ENCODE data around the gene EGR2.

Gene EGR2

GRCh38 chr10:62769574-62770242 is 46.5 kb downstream of the EGR2 start:
- H3K4me3 ChIP-seq (ENCODE audit: low read depth, low read length), result no peak overlapping the region
- TF ChIP-seq, protein P1, sequence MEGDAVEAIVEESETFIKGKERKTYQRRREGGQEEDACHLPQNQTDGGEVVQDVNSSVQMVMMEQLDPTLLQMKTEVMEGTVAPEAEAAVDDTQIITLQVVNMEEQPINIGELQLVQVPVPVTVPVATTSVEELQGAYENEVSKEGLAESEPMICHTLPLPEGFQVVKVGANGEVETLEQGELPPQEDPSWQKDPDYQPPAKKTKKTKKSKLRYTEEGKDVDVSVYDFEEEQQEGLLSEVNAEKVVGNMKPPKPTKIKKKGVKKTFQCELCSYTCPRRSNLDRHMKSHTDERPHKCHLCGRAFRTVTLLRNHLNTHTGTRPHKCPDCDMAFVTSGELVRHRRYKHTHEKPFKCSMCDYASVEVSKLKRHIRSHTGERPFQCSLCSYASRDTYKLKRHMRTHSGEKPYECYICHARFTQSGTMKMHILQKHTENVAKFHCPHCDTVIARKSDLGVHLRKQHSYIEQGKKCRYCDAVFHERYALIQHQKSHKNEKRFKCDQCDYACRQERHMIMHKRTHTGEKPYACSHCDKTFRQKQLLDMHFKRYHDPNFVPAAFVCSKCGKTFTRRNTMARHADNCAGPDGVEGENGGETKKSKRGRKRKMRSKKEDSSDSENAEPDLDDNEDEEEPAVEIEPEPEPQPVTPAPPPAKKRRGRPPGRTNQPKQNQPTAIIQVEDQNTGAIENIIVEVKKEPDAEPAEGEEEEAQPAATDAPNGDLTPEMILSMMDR (IDR thresholded peaks at IDR 0.05; ENCODE audit: low read depth, low read length), result no peak
- no peak for DNase-seq (ENCODE audit: low read depth, low spot score)
- in situ Hi-C loops (cut with HindIII; ENCODE audit: low sequenced_read_pairs), result no loop called here

GRCh38 chr10:62766386-62766785 is 49.8 kb downstream of the EGR2 start:
- no peak for DNase-seq (ENCODE audit: low read depth, low spot score)
- in situ Hi-C loops (cut with HindIII; ENCODE audit: low sequenced_read_pairs), result no loop called here
- H3K4me3 ChIP-seq (ENCODE audit: low read depth, low read length), result no peak overlapping the region
- TF ChIP-seq, protein P1 (IDR thresholded peaks at IDR 0.05; ENCODE audit: low read depth, low read length), result no peak

DNA sequence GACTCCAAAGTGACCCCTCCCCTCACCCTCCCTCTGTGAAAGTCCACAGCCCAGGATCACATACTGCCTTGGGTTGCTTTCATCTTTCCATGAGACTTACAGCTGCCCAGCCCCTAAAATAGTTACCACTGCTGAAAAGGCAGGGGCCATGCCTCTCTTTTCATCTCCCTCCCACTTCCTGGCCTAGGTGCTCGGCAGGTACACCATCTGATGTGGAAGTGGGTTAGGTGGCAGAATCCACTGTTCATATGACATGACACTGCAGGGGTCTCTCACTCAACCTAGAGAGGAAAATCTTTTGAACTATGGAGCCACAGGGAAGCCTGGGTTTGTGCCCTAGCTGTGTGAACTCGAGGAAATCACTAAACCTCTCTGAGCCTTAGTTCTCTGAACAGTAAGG is 50.4 kb downstream of the EGR2 start:
- in situ Hi-C loops (cut with HindIII; ENCODE audit: low sequenced_read_pairs), result no loop called here

GRCh38 chr10:62764011-62764410 is 52.2 kb downstream of the EGR2 start:
- H3K4me3 ChIP-seq (ENCODE audit: low read depth, low read length), result no peak overlapping the region
- no peak for DNase-seq (ENCODE audit: low read depth, low spot score)
- in situ Hi-C loops (cut with HindIII; ENCODE audit: low sequenced_read_pairs), result no loop called here
- TF ChIP-seq, protein P1 (IDR thresholded peaks at IDR 0.05; ENCODE audit: low read depth, low read length), result no peak

More for the DNA sequence above, 50.4 kb downstream of the EGR2 start:
- TF ChIP-seq, protein P1 (IDR thresholded peaks at IDR 0.05; ENCODE audit: low read depth, low read length), result no peak
- no peak overlapping the region for H3K4me3 ChIP-seq (ENCODE audit: low read depth, low read length)
- no peak for DNase-seq (ENCODE audit: low read depth, low spot score)

DNA sequence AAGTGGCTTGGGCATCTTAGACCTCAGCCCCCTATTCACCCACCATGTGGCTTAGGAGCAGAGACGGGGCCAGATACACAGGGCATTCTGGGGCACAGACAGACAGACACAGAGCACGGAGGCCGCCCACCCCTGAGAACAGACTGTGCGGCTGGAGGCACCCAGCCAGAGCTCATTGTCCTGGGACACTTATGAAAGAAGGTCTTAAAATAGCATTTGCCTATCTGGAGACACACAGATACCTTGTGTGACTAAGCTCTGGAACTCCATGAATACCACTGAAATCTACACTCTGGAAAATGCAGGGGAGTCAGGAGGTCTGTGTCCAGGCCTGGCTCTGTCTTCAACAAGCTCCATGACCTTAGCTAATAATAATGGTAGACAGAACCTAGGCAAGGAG is 53.0 kb downstream of the EGR2 start:
- TF ChIP-seq, protein P1 (IDR thresholded peaks at IDR 0.05; ENCODE audit: low read depth, low read length), result no peak
- in situ Hi-C loops (cut with HindIII; ENCODE audit: low sequenced_read_pairs), result no loop called here
- no peak overlapping the region for H3K4me3 ChIP-seq (ENCODE audit: low read depth, low read length)
- no peak for DNase-seq (ENCODE audit: low read depth, low spot score)

Measured in astrocyte of the spinal cord (primary cell).